ENCODE data around the gene GALP.
"Not testable (repeated sequence)": the region's sequence is repeated elsewhere in the genome, so short reads cannot be mapped to it uniquely, and the experiment has no call there.

The GALP gene
- 0 reads per million in 2 donors for total RNA-seq

DNA sequence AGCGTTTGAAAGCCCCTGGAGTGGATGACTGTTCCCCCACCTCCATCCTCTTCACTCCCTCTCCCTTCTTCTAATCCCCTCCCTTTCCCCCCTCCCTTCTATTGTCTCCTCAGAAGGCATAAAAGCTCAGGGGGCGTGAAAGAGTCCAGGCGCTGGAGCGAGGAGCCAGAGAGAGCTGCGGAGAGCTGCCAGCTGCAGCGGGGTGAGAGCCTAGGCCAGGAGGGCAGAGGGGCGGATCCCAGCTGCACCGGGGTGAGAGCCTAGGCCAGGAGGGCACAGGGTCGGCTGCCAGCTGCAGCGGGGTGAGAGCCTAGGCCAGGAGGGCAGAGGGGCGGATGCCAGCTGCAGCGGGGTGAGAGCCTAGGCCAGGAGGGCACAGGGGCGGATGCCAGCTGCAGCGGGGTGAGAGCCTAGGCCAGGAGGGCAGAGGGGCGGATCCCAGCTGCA is at the start of gene GALP:
Gene GALP, plus strand, starts transcription at position 148 of the 447 bp plus-strand sequence. CDS start 1,101 bp downstream, outside the sequence.
- DNase-seq, result not testable (repeated sequence)

DNA sequence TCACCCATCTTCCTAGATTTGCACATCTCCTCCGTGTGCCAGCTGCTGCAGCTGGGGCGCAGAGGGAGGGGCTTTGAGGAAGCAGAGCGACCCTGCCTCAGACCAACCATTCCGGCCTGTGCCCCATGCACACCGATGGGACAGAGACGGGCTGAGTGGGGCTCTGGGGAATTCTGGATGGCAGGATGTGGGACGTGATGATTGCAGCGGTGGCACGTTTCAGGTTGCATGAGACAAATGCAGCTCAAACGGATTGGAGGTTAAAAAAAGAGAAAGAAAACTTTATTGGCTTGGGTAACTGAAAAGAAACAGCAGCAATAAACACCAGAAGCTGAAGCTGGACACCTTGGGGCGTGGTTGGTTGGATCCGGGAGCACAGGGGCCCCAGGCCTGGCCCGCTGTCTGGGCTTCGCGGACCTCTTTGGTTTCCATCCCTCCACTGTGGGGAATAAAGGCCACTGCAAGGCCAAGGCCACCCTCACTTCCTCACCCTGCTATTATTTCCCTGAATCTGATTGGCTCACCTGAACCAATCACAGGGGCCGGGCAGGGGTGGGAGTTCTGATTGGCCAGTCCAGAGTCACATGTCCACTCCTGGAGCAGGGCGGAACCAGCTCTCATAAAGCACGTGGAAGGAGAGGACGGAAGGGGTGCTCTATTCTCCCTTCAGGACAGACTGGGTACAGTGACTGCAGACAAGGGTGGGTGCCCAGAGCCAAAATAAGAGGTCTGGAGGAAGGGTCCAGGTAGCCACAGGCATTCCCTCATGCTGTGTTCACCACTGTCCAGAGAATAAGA is 48.6 kb upstream of the GALP start:
- DNase-seq, result no peak

DNA sequence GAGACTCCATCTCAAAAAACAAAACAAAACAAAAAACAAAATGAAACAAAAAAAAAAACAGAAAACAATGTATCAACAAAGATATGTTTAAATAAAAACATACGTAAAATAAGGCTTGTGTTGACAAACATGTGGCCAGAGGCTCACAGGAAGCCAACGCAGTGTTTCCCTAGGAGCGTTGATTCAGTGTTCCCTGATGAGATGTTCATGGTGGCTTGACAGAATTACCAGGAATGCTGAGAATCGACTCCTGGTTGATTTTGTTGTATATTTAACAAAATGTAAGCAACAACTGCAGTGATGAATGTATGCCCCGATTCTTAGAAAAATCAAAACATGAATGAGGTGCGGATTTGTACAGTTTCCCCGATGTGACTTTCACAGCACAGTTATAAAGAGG is 45.8 kb upstream of the GALP start:
- no peak for DNase-seq

DNA sequence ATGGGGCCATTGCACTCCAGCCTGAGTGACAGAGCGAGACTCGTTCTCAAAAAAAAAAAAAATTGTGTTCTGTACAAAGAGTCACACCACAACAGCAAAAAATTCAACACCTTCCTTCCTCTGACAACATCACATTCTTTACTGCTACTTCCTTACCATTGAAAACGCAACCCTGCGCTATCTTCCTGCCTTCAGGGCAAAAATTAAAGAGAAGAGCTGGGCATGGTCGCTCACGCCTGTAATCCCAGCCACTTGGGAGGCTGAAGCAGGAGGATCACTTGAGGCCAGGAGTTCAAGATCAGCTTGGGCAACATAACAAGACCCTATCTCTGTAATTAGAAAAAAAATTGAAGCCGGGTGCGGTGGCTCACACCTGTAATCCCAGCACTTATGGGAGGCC is 44.2 kb upstream of the GALP start:
- no peak for DNase-seq

DNA sequence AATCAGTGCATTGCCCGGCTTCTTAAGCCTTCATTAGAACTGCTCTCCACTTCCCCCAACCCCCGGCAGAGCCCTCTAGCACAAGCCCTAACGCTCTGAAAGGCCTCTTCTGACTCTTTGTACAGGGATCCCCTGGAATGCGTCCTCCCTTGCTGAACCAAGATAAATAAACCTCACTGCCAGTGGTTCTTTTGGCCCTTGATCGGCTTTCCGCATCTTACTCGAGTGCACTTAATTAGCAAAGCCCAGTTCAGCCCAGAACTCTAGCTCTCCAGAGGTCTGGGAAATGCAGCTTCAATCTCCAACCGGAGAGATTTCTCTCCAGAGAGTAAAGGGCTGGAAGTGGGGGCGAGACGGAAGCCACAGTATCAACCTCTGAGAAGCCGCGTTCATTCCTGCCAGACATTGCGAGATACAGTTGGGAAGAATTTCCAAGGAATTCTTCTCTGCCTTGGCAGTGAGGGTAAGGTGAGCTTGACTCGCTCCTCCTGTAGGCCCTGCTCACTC is 43.4 kb upstream of the GALP start:
- no peak for DNase-seq

DNA sequence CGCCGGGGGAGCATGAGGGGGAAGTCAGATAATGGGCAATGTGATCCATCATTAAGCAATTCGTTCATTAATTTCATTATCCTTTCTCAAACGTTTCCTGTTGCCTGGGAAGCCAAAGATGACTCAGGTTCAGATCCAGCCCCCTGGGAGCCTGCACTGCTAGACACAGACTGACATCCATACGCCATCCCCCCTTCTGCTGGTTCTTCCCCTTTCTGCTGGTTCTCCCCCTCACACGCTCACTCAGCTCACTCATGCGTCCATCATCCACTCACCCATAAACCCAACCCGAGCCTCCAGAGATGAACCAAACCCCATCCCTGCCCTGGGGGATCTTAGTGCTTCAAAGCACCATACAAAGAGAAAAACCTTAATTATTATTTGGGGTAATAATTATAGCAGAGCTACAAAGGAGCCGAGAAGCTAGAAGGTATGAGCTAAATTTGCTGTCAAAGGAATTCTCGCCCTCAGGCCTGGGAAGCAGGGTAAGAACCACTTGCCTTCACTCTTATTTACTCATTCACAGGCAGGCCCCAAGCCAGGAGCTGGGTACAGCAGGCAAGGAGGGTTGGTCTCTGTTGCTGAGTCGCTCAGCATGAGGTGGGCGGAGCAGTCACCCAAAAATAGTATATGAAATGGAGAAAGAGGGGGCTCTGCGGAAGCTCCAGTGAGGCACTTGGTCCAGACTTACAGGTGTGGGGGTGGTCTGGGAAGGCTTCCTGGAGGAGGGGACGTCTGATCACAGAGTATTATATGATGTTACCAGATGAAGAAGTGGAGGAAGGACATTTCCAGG is 41.8 kb upstream of the GALP start:
- DNase-seq, result no peak

DNA sequence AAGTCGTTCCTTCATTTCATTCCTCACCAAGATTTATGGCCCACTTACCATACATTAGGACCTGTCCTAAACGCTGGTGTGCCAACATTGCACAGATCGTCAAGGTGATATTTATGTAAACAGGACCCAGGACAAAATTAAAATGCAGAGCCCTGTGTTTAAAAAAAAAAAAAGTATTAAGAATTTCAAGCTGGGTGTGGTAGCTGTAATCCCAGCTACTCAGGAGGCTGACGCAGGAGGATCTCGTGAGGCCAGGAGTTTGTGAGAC is 41.2 kb upstream of the GALP start:
- no peak for DNase-seq

DNA sequence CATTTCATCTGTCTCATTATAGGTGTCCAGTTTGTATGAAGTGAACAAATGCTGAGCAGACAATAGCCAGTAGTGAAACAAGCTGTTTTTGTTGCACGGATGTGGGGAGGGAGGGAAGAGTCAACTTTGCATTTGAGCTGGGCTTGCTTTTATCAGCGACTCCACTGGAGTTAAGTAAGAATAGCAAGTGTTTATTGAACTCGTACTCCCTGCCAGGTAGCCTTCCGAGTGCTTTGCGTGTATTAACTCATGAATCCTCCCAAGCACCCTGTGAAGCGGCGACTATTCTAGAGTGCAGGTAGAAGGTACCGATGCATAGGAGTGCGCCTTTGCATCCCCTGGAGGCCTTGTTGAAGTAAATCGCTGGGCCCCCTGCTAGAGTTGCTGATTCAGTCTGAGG is 39.4 kb upstream of the GALP start:
- no peak for DNase-seq

DNA sequence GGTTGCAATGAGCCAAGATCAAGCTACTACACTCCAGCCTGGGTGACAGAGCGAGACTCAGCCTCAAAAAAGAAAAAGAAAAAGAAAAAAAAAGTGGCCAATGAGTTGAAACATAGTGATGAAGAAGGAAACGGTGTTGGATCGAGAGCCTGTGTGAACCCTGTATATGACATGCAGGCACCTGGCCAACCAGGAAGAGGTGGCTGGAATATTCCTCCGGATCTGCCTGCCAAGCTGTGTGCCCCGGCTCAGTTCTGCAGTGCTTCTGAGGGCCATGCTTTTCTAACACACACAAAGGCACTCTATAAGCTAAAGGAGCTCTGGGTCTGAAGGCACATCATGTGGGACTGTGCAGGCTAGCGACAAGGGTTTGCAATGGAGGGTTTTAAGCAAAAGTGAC is 38.4 kb upstream of the GALP start:
- no peak for DNase-seq

DNA sequence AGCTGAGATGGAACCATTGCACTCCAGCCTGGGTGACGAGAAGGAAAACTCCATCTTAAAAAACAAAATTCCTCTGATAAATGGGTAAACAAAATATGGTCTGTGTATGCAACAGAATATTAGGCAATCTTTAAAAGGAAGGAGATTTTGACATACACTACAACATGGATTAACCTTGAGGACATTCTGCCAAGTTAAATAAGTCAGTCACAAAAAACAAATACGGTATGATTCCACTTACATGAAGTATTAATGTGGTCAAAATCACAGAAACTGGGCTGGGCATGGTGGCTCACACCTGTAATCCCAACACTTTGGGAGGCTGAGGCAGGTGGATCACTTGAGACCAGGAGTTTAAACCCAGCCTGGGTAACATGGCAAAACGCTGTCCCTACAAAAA is 37.7 kb upstream of the GALP start:
- DNase-seq, result no peak

DNA sequence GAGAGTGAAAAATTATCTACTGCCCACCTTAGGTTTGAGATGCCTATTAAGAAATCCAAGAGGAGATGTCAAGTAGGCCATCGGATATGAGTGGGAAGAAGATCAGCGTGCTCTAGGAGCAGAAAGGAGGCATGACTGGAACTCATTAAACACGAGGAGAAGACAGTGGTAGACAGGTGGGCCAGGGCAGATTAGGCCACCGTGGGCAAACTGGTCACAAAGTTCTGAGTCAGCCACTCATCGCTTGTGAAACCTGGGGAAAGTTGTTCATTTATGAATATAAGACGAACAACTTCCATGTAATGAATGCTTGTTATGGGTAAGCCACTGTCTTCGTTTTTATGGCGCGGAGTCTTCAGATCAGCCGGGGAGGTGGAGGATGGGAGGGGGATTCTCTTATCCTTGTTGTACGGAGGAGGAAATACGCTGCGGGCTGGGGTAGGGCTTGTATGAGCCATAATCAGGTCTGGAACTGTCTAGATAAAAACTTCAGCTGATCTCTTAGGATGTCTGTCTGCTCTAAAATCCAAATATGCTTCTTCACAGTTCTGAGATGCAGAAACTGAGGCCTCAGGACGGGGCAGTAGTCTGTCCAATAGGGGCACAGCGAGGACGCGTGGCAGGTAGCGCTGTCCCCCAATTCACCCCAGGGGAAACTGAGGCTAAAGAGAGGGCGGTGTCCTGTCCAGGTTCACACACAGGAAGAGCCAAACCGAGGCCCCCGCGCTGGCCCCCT is 35.8 kb upstream of the GALP start:
- no peak for DNase-seq

DNA sequence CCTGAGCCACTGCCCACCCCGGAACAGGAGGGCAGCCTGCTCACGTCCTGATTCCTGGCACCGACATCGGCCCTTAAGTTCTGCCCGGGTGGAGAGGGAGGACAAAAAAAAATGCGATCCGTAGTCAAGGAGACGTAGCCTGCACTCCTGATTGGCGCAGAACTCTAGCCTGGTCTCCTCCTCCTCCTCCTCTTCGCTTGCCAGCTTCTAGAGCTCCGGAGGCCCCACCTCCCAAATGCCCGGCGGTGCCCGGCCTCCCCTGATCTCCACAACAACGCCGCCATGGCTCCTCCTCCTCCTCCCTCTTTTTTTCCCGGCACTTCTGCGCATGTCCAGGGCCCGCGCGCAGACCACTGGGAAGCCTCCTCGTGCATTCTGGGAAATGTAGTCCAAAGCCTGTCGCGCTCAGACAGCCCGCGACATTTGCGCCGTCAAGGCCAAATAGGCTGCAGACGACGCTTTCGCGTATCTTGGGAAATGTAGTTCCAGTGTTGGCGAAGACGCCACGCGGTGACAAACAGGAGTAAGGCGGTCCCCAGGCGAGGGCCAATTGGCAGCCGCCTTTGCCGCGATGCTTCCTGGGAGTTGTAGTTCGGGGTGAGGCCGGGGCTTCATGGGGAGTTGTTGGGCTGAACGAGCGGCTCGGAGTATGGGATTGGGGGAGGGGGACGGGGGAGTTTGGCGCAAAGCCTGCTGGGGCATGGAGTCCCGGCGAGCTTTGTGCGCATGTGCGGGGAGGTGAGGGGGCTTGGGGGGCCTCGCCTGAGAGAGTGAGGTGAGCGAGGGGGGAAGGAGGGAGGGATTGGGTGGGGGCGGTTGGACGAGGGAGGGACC is 35.0 kb upstream of the GALP start, which contains the start of gene ZNF444:
Gene ZNF444, plus strand, starts transcription at position 705 of the 834 bp plus-strand sequence. CDS start 5,625 bp downstream, outside the sequence.
- DNase-seq, result peak; percentile 96

DNA sequence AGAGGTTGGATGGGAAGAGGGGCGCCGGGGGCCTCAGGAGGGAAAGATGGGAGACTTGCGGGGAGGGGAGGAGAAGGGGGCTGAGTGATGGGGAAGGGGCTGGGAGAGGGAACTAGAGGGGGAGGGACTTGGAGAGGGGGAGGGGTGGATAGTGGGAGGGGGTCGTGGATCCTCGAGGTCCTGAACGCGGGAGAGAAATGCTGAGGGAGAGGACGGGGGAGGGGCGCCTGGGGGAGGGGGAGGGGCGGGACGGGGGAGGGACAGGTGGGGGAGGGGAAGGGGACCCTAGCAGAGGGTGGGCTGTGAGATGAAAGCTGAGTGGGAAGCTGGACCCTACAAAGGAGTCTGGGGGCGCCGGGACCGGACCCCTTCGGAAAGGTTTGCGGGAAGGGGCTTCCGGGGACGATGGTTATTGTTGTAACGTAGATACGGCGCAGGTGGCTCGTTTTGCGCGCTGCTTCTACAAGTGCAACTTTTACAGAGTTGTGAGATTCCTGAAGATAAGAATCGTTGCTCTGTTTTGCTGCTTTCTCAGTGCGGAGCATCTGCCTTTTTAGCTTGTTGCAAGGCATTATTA is 34.3 kb upstream of the GALP start:
- no peak for DNase-seq

DNA sequence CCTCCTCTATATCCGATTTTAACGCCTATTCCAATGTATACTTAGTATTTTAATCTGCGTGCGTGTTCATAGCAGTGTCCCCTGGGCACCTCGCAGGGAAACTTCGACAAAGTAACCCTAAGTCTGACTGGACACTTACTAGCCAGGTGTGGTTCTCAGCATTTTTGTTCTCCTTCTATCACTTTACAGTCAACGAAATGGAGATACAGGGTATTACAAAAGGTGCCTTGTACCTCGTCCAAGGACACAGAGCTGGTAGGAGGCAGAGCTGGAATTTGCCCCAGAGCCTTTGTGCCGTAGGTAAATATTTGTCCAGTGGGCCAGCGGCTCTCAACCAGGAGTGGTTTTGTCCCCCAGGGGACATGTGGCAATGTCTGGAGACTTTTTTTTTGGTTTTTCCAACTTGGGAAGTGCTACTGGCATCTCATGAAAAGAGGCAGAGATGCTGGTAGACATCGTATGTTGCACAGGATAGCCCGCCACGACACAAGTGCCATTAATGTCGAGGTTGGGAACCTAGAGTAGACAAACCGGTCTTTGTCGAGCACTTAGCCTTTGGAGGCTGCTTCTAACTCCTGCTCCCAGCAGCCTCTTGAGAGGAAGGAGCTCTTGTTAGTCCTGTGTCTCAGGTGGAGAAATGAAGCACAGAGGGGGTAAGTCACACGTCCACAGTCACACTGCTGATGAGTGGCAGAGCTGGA is 33.6 kb upstream of the GALP start:
- DNase-seq, result no peak

DNA sequence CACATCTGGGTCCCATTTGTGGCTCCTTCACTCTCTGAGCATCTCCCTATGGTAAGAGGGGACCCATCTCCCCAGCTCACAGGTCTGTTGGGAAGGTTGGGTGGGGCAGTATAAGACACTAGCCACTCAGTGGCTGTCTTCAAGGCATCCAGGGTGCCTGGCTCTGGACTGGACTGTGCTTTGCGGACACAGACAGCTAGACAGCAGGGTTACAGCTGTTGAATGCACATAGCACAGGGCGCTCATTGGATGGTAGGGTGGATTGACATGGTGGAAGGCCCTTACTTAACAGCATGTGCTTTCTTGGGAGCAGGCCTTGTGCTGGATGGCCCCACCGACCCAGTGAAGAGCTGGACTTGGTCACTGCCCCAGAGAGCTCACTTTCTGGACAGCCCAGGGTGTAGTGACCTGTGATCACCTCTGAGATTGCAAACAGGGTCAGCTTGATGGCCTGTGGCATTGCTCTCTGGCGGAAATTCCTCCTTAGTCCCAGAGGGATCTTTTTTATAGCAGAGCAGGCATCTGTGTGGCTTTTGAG is 32.8 kb upstream of the GALP start:
- DNase-seq, result no peak

DNA sequence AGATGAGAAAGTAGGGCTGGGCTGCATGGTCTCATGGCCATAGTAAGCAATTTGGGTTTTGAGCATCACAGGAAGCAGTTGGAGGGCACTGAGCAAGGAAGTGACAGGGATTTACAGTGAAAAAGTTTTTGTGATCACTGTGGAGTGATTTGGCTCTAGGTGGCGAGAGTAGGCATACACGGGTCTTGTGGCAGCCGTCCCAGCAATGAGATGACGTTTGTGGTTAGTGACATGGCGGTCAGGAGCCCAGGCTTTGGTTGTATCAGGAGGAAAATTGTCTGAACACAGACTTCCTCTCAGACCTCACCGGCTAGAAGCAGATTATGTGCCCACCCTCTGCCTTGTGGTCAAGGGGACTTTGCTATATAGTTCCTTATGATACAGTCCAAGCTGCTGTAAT is 31.4 kb upstream of the GALP start:
- DNase-seq, result no peak

DNA sequence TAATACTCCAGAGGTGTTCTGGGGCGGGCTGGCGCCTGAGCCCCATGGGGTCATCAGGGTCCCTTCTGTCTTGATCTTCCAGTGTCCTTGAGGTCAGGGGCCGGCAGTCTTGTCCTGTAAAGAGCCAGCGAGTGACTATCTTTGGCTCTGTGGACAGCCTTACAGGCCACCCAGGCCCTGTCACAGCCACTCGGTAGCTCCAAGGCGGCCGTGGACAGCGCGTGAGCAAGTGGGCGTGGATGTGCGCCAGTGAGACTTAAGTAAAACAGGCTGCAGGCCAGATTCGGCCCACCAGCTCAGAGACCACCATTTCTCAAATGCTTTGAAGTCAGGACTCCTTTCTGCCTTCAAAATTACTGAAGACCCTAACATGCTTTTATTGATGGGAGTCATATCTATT is 31.0 kb upstream of the GALP start:
- DNase-seq, result no peak

DNA sequence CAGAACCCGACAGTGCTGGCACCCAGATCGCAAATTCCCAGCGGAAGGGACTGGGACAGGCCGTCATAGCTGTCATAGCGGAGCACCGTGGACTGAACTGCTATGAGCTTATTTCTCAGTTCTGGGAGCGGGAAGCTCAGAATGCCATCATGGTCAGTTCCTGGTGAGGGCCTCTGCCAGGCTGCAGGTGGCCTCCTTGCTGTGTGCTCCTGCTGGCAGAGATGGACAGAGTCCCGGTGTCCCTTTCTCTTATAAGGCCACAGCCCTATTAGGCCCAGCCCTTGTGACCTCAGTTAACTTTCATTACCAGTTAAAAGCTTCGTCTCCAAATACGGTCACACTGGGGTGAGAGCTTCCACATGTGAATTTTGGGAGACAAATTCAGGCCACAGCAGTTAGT is 30.1 kb upstream of the GALP start:
- DNase-seq, result no peak

DNA sequence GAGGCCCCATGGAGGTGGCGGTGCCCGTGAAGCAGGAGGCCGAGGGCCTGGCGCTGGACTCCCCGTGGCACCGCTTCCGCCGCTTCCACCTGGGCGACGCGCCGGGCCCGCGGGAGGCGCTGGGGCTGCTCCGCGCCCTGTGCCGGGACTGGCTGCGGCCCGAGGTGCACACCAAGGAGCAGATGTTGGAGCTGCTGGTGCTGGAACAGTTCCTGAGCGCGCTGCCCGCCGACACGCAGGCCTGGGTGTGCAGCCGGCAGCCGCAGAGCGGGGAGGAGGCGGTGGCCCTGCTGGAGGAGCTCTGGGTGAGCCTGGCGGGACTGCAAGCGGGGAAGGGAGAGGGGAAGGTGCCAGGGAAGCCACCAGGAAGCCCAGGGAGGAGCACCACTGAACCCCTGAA is 28.9 kb upstream of the GALP start:
- DNase-seq, result no peak

DNA sequence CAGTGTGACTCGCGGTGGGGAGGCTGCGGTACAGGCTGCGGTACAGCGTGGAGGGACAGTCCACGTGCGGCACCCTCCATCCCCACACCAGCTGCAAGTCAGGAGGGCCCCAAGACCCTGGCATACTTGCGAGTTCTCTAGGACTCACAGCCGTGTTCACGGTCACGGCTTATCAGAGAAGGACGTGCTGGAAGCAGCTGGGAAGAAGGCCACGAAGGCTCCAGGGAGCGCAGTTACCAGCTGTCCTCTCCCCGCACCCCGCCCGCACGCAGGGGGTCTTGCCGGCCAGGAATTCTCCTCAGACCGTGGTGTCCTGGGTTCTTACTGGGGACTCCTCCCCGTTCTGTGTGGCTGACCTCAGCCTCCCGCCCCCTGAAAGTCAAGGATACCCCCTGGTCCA is 28.5 kb upstream of the GALP start:
- DNase-seq, result no peak

DNA sequence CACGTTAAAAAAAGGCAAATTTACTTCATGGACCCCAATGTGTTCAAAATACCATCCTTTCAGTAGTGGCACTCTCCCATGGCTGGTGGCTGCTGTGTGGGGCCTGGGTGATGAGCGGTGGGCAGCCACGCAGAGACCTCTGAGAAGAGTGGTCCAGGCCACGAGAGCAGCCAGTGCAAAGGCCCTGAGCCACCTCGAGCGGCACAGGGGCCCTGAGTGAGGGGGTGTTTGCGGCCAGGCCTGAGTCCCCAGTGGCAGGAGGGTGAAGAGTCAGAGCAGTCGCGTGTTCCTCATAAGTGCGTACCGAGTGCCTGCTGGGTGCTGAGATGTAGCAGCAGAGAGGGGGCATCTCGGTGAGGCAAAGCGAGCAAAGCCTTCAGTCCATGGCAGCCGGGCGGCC is 27.7 kb upstream of the GALP start:
- DNase-seq, result no peak
